Umbilical cord (tissue), 2 donors: Measurements from ENCODE around the gene CD244. TPM values are rescaled to one million over a fixed set of nuclear protein-coding genes. Genes with fewer than 3 reads are reported as not detected.
"Not testable (repeated sequence)": the region's sequence is repeated elsewhere in the genome, so short reads cannot be mapped to it uniquely, and the experiment has no call there.

ENCODE experiments used
- DNase-seq: peaks from one replicate; pipeline ENCODE4 v3.0.0-alpha.2; 2015; ENCODE audit warnings: low spot score
- total RNA-seq: library from RNA; depleted of rRNA; stranded (reverse); fragments of >200 nt; gene quantifications from one replicate; pipeline ENCODE4 v1.2.3, GENCODE V29; 2014; ENCODE audit warnings: low replicate concordance; ENCODE audit not compliant: insufficient read depth

Gene CD244
- total RNA-seq = 1.9 TPM

- peak; percentile 24 for DNase-seq
Observed at GRCh38 chr1:160862203-160863060, at the start of gene CD244. TSS of gene CD244 (minus strand) at chr1:160862887. CDS start at chr1:160862677, 210 bp downstream.

- DNase-seq = no peak
Observed at GRCh38 chr1:160911925-160912324, 49.2 kb upstream of the CD244 start.

- peak; percentile 81 for DNase-seq
Observed at GRCh38 chr1:160911441-160911840, 48.8 kb upstream of the CD244 start.

- DNase-seq = no peak
Observed at GRCh38 chr1:160910170-160910750, 47.6 kb upstream of the CD244 start.

- DNase-seq = peak; percentile 46
Observed at GRCh38 chr1:160907976-160908375, 45.3 kb upstream of the CD244 start.

- no peak for DNase-seq
Observed at GRCh38 chr1:160905617-160905989, 42.9 kb upstream of the CD244 start.

- DNase-seq = peak; percentile 38
Observed at GRCh38 chr1:160904783-160905616, 42.3 kb upstream of the CD244 start.

- not testable (repeated sequence) for DNase-seq
Observed at GRCh38 chr1:160902251-160902650, 39.6 kb upstream of the CD244 start.

GRCh38 chr1:160901768-160902167 is 39.1 kb upstream of the CD244 start:
- no peak for DNase-seq

- DNase-seq = not testable (repeated sequence)
Observed at GRCh38 chr1:160900683-160901082, 38.0 kb upstream of the CD244 start.

- not testable (repeated sequence) for DNase-seq
Observed at GRCh38 chr1:160894368-160895135, 31.9 kb upstream of the CD244 start.

- DNase-seq = no peak
Observed at GRCh38 chr1:160891474-160891873, 28.8 kb upstream of the CD244 start.

- no peak for DNase-seq
Observed at GRCh38 chr1:160888926-160889325, 26.2 kb upstream of the CD244 start.

GRCh38 chr1:160887071-160887470 is 24.4 kb upstream of the CD244 start:
- no peak for DNase-seq

GRCh38 chr1:160885042-160885441 is 22.4 kb upstream of the CD244 start, which contains the start of gene ITLN1:
TSS of gene ITLN1 (minus strand) at chr1:160885180. CDS start at chr1:160884877, 303 bp downstream.
- no peak for DNase-seq

- DNase-seq = no peak
Observed at GRCh38 chr1:160884579-160884978, 21.9 kb upstream of the CD244 start.

- no peak for DNase-seq
Observed at GRCh38 chr1:160883581-160884513, 21.2 kb upstream of the CD244 start.

GRCh38 chr1:160882582-160882981 is 19.9 kb upstream of the CD244 start:
- no peak for DNase-seq

- DNase-seq = not testable (repeated sequence)
Observed at GRCh38 chr1:160881264-160881663, 18.6 kb upstream of the CD244 start.

- DNase-seq = no peak
Observed at GRCh38 chr1:160880216-160880615, 17.5 kb upstream of the CD244 start.
